Activated CD8-positive, alpha-beta memory T cell treated with anti-CD3 and anti-CD28 coated beads, Interleukin-2, amount 50 U/mL, for 24 hours (primary cell): ENCODE data around the gene PCDHB10.

Source experiments
- DNase-seq: peaks from one replicate; pipeline ENCODE4 v3.0.0-alpha.2; 2020; ENCODE audit errors: extremely low read depth

PCDHB10 gene

GRCh38 chr5:141236516-141237313, 44.6 kb downstream of the PCDHB10 start:
- no peak for DNase-seq

- DNase-seq, result no peak
Observed at GRCh38 chr5:141241496-141241895, 49.3 kb downstream of the PCDHB10 start.
